Thyroid gland (tissue), 4 donors: ENCODE measurements around the gene ERICH3.

ENCODE experiments used
- POLR2A ChIP-seq, 2 donors: fragments of 450-650 bp; IDR thresholded peaks; one replicate each; pipeline ENCODE4 v1.6.1; 2017; ENCODE audit warnings: antibody characterized with exemption in 2 of 2, mild to moderate bottlenecking in 2 of 2, moderate library complexity in 1 of 2
- TF ChIP-seq, protein P1 (sequence below), 6 experiments: fragments of 200-600 bp in 3 of 6; fragments of 450-650 bp in 3 of 6; sonication (generic) in 3 of 6; IDR thresholded peaks; one replicate each; pipeline ENCODE4 v1.5.1; 2016 to 2019; ENCODE audit warnings: antibody characterized with exemption in 6 of 6, mild to moderate bottlenecking in 2 of 6, inconsistent platforms in 1 of 6, moderate library complexity in 1 of 6

DNA sequence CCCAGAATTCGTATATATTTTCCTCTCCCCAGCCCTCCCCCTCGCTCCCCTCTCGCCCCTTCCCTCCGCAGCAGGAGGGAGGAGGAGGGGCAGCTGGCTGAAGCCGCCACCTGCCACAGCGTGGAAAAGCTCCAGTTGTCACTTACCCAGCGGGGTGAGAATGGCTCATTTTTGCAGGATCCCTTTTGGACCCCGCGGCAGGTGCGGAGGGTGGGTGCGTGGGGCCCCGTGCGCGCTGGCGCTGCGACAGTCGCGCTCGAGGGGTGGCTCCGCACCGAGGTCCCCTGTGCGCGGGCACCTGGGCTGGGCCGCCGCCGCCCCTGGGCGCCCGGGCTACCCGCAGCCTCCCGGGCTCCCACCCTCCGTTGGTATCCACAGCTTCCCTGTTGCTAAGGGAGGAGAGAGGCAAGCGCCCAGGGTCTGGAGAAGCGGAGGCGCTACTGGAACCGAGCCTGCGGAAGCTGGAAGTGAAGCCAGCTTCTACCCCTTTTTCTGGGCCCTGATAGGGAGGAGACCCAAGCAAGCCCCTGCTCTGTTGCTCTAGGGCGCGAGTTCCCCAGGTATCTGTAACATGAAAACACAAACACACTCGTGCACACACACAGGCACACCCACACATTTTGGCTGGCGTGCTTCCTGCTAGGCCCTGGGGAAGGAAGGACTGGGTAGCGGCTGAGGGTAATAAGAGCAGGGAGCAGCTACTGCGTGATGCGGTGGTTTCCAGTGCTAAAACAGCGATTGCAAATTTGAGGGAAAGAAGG, at the start of gene ERICH3:
- TF ChIP-seq, protein P1, sequence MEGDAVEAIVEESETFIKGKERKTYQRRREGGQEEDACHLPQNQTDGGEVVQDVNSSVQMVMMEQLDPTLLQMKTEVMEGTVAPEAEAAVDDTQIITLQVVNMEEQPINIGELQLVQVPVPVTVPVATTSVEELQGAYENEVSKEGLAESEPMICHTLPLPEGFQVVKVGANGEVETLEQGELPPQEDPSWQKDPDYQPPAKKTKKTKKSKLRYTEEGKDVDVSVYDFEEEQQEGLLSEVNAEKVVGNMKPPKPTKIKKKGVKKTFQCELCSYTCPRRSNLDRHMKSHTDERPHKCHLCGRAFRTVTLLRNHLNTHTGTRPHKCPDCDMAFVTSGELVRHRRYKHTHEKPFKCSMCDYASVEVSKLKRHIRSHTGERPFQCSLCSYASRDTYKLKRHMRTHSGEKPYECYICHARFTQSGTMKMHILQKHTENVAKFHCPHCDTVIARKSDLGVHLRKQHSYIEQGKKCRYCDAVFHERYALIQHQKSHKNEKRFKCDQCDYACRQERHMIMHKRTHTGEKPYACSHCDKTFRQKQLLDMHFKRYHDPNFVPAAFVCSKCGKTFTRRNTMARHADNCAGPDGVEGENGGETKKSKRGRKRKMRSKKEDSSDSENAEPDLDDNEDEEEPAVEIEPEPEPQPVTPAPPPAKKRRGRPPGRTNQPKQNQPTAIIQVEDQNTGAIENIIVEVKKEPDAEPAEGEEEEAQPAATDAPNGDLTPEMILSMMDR (IDR thresholded peaks at IDR 0.05), result no peak
- TF ChIP-seq POLR2A (IDR thresholded peaks at IDR 0.05), result no peak
